HEK293 (cell line): ENCODE results near the gene EXO5.

Source experiments
- KLF10 ChIP-seq: fragments of 450-650 bp; IDR thresholded peaks from 2 replicates; pipeline ENCODE4 v1.5.1; 2018; ENCODE audit warnings: missing biosample characterization, mild to moderate bottlenecking, missing genetic modification characterization
- TRIM28 ChIP-seq: IDR thresholded peaks from 2 replicates; pipeline ENCODE4 v1.6.1; 2011; ENCODE audit warnings: low read length, control low read depth, borderline replicate concordance
- WT1 ChIP-seq: fragments of 450-650 bp; formaldehyde crosslinking; IDR thresholded peaks from 2 replicates; pipeline ENCODE4 v1.5.1; 2016; ENCODE audit warnings: missing biosample characterization, missing genetic modification characterization
- TF ChIP-seq, protein P1 (sequence below): fragments of 450-650 bp; formaldehyde crosslinking; IDR thresholded peaks from 2 replicates; pipeline ENCODE4 v1.5.1; 2016; ENCODE audit warnings: missing biosample characterization, missing genetic modification characterization
- TF ChIP-seq, protein P2 (sequence below): fragments of 450-650 bp; formaldehyde crosslinking; IDR thresholded peaks from 2 replicates; pipeline ENCODE4 v1.5.1; 2016; ENCODE audit warnings: missing biosample characterization, missing genetic modification characterization
- TF ChIP-seq, protein P3 (sequence below): fragments of 450-650 bp; formaldehyde crosslinking; IDR thresholded peaks from 2 replicates; pipeline ENCODE4 v1.5.1; 2016; ENCODE audit warnings: missing biosample characterization, missing genetic modification characterization
- TF ChIP-seq, protein P4 (sequence below): fragments of 450-650 bp; IDR thresholded peaks from 2 replicates; pipeline ENCODE4 v1.5.1; 2018; ENCODE audit warnings: missing biosample characterization, missing genetic modification characterization

DNA sequence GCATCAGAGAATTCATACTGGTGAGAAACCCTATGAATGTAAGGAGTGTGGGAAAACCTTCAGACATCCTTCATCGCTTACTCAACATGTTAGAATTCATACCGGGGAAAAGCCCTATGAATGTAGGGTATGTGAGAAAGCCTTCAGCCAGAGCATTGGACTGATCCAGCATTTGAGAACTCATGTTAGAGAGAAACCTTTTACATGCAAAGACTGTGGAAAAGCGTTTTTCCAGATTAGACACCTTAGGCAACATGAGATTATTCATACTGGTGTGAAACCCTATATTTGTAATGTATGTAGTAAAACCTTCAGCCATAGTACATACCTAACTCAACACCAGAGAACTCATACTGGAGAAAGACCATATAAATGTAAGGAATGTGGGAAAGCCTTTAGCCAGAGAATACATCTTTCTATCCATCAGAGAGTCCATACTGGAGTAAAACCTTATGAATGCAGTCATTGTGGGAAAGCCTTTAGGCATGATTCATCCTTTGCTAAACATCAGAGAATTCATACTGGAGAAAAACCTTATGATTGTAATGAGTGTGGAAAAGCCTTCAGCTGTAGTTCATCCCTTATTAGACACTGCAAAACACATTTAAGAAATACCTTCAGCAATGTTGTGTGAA, 45.5 kb upstream of the EXO5 start:
- no peak for TF ChIP-seq KLF10
- TF ChIP-seq, protein P1, sequence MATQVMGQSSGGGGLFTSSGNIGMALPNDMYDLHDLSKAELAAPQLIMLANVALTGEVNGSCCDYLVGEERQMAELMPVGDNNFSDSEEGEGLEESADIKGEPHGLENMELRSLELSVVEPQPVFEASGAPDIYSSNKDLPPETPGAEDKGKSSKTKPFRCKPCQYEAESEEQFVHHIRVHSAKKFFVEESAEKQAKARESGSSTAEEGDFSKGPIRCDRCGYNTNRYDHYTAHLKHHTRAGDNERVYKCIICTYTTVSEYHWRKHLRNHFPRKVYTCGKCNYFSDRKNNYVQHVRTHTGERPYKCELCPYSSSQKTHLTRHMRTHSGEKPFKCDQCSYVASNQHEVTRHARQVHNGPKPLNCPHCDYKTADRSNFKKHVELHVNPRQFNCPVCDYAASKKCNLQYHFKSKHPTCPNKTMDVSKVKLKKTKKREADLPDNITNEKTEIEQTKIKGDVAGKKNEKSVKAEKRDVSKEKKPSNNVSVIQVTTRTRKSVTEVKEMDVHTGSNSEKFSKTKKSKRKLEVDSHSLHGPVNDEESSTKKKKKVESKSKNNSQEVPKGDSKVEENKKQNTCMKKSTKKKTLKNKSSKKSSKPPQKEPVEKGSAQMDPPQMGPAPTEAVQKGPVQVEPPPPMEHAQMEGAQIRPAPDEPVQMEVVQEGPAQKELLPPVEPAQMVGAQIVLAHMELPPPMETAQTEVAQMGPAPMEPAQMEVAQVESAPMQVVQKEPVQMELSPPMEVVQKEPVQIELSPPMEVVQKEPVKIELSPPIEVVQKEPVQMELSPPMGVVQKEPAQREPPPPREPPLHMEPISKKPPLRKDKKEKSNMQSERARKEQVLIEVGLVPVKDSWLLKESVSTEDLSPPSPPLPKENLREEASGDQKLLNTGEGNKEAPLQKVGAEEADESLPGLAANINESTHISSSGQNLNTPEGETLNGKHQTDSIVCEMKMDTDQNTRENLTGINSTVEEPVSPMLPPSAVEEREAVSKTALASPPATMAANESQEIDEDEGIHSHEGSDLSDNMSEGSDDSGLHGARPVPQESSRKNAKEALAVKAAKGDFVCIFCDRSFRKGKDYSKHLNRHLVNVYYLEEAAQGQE (tag by site-specific recombination) = no peak
- TF ChIP-seq TRIM28 = no peak; the same call in 1 of the 2 replicates
- TF ChIP-seq, protein P2, sequence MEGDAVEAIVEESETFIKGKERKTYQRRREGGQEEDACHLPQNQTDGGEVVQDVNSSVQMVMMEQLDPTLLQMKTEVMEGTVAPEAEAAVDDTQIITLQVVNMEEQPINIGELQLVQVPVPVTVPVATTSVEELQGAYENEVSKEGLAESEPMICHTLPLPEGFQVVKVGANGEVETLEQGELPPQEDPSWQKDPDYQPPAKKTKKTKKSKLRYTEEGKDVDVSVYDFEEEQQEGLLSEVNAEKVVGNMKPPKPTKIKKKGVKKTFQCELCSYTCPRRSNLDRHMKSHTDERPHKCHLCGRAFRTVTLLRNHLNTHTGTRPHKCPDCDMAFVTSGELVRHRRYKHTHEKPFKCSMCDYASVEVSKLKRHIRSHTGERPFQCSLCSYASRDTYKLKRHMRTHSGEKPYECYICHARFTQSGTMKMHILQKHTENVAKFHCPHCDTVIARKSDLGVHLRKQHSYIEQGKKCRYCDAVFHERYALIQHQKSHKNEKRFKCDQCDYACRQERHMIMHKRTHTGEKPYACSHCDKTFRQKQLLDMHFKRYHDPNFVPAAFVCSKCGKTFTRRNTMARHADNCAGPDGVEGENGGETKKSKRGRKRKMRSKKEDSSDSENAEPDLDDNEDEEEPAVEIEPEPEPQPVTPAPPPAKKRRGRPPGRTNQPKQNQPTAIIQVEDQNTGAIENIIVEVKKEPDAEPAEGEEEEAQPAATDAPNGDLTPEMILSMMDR (tag by site-specific recombination) = no peak
- TF ChIP-seq, protein P3, sequence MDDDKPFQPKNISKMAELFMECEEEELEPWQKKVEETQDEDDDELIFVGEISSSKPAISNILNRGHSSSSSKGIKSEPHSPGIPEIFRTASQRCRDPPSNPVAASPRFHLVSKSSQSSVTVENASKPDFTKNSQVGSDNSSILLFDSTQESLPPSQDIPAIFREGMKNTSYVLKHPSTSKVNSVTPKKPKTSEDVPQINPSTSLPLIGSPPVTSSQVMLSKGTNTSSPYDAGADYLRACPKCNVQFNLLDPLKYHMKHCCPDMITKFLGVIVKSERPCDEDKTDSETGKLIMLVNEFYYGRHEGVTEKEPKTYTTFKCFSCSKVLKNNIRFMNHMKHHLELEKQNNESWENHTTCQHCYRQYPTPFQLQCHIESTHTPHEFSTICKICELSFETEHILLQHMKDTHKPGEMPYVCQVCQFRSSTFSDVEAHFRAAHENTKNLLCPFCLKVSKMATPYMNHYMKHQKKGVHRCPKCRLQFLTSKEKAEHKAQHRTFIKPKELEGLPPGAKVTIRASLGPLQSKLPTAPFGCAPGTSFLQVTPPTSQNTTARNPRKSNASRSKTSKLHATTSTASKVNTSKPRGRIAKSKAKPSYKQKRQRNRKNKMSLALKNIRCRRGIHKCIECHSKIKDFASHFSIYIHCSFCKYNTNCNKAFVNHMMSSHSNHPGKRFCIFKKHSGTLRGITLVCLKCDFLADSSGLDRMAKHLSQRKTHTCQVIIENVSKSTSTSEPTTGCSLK (tag by site-specific recombination) = no peak
- TF ChIP-seq, protein P4, sequence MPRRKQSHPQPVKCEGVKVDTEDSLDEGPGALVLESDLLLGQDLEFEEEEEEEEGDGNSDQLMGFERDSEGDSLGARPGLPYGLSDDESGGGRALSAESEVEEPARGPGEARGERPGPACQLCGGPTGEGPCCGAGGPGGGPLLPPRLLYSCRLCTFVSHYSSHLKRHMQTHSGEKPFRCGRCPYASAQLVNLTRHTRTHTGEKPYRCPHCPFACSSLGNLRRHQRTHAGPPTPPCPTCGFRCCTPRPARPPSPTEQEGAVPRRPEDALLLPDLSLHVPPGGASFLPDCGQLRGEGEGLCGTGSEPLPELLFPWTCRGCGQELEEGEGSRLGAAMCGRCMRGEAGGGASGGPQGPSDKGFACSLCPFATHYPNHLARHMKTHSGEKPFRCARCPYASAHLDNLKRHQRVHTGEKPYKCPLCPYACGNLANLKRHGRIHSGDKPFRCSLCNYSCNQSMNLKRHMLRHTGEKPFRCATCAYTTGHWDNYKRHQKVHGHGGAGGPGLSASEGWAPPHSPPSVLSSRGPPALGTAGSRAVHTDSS = no peak
- TF ChIP-seq WT1 (tag by site-specific recombination) = no peak
